T-helper 1 cell treated with Interleukin-12 subunit alpha and Interleukin-12 subunit beta and Interleukin-4 antibody, amounts not matched to agents 30 ng/mL and 1 ng/mL, for 36 hours (primary cell): ENCODE results near the gene GABRR3. TPM values are rescaled to one million over a fixed set of nuclear protein-coding genes. Genes with fewer than 3 reads are reported as not detected.

Experiments used
- intact Hi-C: fragments of 100-400 bp; cut with micrococcal nuclease; formaldehyde crosslinking; loops from one replicate; pipeline ENCODE4 v1.15.1; 2024
- total RNA-seq: library from RNA; stranded (reverse); gene quantifications from 2 replicates; pipeline ENCODE4 v1.2.3, GENCODE V29; 2022

GABRR3 gene
- not detected in 2 replicates for total RNA-seq

- intact Hi-C loops = no loop called here
Measured at GRCh38 chr3:98035208-98035607, at the start of gene GABRR3. GABRR3 (minus strand) TSS chr3:98035315; CDS start chr3:98034987, 328 bp downstream.

GRCh38 chr3:98073486-98073885 lies 38.4 kb upstream of the GABRR3 start:
- intact Hi-C loops = no loop called here

- intact Hi-C loops = no loop called here
Measured at GRCh38 chr3:98070840-98071239, 35.7 kb upstream of the GABRR3 start.

- intact Hi-C loops = no loop called here
Measured at GRCh38 chr3:98068824-98069223, 33.7 kb upstream of the GABRR3 start.

- intact Hi-C loops = no loop called here
Measured at GRCh38 chr3:98058244-98058960, 23.3 kb upstream of the GABRR3 start.

- intact Hi-C loops = no loop called here
Measured at GRCh38 chr3:98057631-98058030, 22.5 kb upstream of the GABRR3 start.

GRCh38 chr3:98056035-98056434 lies 20.9 kb upstream of the GABRR3 start:
- intact Hi-C loops = no loop called here

GRCh38 chr3:98049271-98049670 lies 14.2 kb upstream of the GABRR3 start:
- intact Hi-C loops = no loop called here

GRCh38 chr3:98048586-98048985 lies 13.5 kb upstream of the GABRR3 start:
- intact Hi-C loops = no loop called here

GRCh38 chr3:98041350-98041749 lies 6.2 kb upstream of the GABRR3 start:
- intact Hi-C loops = no loop called here

- intact Hi-C loops = loop anchor here (1.0 to 2.0 kb wide), 19 partner anchors 68 to 1777 kb away; partner anchors contain the start of genes ARL6, CLDND1, CMSS1 and CPOX
Measured at GRCh38 chr3:98039322-98040024, 4.4 kb upstream of the GABRR3 start.

- intact Hi-C loops = loop anchor here (1.0 to 2.0 kb wide), 20 partner anchors 16 to 1778 kb away; partner anchors contain the start of genes ARL6, CLDND1, CMSS1 and CPOX
Measured at GRCh38 chr3:98038876-98039275, 3.8 kb upstream of the GABRR3 start.

- intact Hi-C loops = loop anchor here (1.0 to 2.0 kb wide), 2 partner anchors 15 to 1779 kb away; partner anchors contain the start of gene CMSS1
Measured at GRCh38 chr3:98038286-98038685, 3.2 kb upstream of the GABRR3 start.

GRCh38 chr3:98034486-98034885 lies 629 bp downstream of the GABRR3 start:
- intact Hi-C loops = no loop called here

- intact Hi-C loops = no loop called here
Measured at GRCh38 chr3:98034036-98034435, 1.1 kb downstream of the GABRR3 start.

GRCh38 chr3:98032904-98033303 lies 2.2 kb downstream of the GABRR3 start:
- intact Hi-C loops = no loop called here

- intact Hi-C loops = no loop called here
Measured at GRCh38 chr3:98032265-98032664, 2.9 kb downstream of the GABRR3 start.

GRCh38 chr3:98029083-98029482 lies 6.0 kb downstream of the GABRR3 start:
- intact Hi-C loops = no loop called here

GRCh38 chr3:98027085-98027446 lies 8.0 kb downstream of the GABRR3 start:
- intact Hi-C loops = no loop called here

GRCh38 chr3:98026425-98027084 lies 8.6 kb downstream of the GABRR3 start:
- intact Hi-C loops = no loop called here

GRCh38 chr3:98025392-98025945 lies 9.6 kb downstream of the GABRR3 start:
- intact Hi-C loops = no loop called here
